GM12865 (cell line): ENCODE results near the gene PRSS2.

Experiments
- DNase-seq: peaks from one replicate; pipeline ENCODE4 v3.0.0; 2010; ENCODE audit warnings: low read depth
- H3K4me3 ChIP-seq: 2 replicates; pipeline ENCODE4 v1.5.1; 2011; ENCODE audit warnings: mild to moderate bottlenecking, low read depth, low read length, control low read depth
- CTCF ChIP-seq: IDR thresholded peaks from 2 replicates; pipeline ENCODE4 v1.5.1; 2011; ENCODE audit warnings: low read length, control low read depth, low read depth, inconsistent platforms; ENCODE audit not compliant: insufficient read depth; ENCODE audit errors: missing control alignments

The PRSS2 gene

GRCh38 chr7:142811154-142811737 is 40.5 kb downstream of the PRSS2 start:
- peak; percentile 55 for TF ChIP-seq CTCF
- H3K4me3 ChIP-seq, result no peak overlapping the region
- DNase-seq, result peak; percentile 68

- H3K4me3 ChIP-seq, result no peak overlapping the region
- no peak for TF ChIP-seq CTCF
- peak; percentile 61 for DNase-seq
Observed at GRCh38 chr7:142812437-142813215, 41.9 kb downstream of the PRSS2 start.

- DNase-seq, result no peak
- H3K4me3 ChIP-seq, result no peak overlapping the region
- no peak for TF ChIP-seq CTCF
Observed at GRCh38 chr7:142813226-142813625, 42.5 kb downstream of the PRSS2 start.

- H3K4me3 ChIP-seq, result no peak overlapping the region
- no peak for DNase-seq
- TF ChIP-seq CTCF, result no peak
Observed at GRCh38 chr7:142813699-142814098, 42.9 kb downstream of the PRSS2 start.

- TF ChIP-seq CTCF, result no peak
- DNase-seq, result no peak
- H3K4me3 ChIP-seq, result no peak overlapping the region
Observed at GRCh38 chr7:142814451-142814850, 43.7 kb downstream of the PRSS2 start.

DNA sequence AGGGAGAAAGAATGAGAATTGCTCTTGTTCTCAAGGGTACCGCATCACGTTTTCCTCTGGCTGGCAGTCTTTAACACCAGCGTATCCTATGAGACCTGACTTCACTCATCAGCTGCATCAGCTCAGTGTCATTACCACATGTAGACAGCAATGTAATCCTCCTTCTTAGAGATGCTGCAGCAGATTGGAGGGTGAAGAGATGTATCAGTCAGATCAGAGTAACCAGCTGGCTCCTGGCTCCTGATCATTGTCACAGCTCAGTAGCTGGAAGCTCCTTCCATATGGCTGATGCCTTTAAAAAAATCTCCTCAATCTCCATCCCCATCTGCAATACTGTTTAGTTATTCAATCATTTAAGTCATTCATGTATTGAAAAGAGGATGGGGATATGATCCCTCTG is 44.4 kb downstream of the PRSS2 start:
- no peak for DNase-seq
- no peak overlapping the region for H3K4me3 ChIP-seq
- TF ChIP-seq CTCF, result no peak
